GM21526 (cell line): ENCODE results near the gene KANSL1.

Source experiments
- ATAC-seq: cut with Tn5 transposase; IDR thresholded peaks from one replicate; pipeline ENCODE4 v1.9.1; 2021; ENCODE audit warnings: moderate library complexity; ENCODE audit not compliant: unreplicated experiment, low FRiP score

The KANSL1 gene

DNA sequence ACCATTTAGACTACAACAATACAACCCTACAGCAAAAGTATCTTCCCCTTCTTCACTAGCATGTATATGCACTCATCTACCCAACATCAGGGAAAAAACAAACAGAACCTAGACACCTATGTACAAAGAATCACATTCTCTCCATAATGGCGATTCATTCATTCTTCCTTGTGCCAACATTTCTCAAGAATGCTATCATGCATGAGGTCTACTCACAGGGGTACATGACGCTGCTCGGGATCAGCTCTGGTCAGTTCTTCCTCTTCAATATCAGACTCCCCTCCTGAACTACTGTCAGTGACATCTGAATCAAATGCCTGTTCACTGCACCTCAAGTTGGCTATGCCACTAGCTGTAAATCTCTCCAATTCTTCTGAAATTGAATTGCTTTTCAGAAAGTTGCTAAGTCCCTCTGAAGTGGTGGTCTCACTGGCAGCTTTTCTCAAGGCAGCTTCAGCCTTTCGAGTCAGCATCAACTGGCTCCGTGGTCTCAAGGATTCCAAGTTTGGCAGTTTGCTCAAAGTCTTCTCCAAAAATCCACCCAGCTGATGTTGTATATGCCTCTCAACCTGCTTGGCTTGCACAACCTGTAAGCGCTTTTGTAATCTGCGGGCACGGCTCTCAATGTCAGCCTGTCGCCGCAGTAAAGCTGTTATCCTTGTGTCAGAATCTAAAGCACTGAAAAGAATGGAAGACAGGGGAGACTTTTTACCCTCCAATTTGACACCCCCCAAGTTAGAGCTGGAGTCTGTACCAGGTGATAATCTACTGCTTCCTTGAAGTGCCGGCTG, 22.4 kb downstream of the KANSL1 start:
- ATAC-seq, result no peak

DNA sequence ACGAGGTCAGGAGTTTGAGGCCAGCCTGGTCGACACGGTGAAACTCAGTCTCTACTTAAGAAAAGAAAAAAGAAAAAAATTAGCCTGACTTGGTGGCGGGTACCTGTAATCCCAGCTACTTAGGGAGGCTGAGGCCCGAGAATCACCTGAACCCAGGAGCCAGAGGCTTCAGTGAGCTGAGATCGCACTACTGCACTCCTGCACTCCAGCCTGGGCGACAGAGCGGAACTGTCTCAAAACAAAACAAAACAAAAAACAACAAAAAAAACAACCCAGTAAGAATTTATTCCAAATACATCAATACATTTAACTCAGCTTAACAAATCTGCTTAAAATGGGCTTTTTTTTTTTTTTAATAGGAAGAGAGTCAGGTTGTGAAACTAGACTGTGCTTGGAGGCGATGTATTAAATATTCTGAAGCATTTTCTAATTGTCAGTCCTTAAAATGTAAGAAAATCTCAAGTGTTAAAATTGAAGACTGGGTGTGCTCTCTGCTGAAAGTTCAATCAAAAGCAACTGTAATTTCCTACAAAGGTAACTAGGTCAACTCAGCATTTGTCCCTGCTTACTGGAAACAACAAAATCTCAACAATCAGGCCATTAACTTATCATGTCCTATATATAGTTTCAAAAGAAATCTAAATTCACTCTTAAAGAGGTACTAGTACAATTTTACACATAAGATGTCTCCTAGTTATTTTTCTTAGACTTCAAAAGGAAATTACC, 23.2 kb downstream of the KANSL1 start:
- no peak for ATAC-seq

DNA sequence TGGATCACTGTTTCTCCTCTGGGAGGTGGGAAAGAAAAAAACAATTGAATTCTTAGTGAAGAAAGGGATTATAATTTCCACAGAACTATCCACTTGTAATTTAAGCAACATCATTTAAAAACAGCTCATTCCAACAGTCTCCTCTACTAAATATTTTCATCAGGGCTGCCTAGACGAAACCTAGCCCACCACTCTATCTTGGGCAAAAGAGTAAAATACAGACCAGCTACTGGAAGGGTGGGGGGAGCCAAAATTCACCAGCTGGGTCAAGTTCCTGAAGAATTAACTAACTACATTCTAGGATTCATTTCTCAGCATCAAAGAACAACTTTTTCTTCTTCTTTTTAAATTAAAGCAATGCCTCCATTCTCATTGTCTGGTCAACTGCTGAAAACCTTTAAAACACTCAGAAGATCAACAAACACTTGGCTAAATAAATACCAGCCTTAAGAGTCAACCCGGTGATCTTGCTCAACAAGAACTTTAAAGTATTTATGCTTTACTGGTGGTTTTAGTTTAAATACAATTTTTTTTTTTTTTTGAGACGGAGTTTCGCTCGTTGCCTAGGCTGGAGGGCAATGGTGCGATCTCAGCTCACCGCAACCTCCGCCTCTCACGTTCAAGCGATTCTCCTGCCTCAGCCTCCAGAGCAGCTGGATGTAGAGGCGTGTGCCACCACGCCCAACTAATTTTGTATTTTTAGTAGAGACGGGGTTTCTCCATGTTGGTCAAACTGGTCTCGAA, 25.2 kb downstream of the KANSL1 start:
- no peak for ATAC-seq

DNA sequence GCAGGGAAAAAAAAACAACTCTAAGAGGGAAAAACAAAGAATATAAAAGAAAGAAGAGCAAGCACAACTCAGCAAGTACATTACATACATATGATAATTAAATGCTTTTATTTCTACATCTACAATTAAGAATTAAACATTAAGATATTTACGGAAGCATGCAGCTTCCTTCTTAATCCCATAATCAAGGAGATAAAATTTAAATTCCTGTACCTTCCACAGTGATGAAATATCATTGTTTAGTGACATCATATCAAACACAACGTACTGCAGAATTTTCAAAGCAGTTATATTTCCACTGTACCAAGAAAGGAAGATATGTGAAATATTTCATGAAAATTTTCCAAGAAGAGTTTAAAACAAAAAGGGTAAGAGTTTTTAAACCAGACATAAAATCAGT, 26.0 kb downstream of the KANSL1 start:
- no peak for ATAC-seq

DNA sequence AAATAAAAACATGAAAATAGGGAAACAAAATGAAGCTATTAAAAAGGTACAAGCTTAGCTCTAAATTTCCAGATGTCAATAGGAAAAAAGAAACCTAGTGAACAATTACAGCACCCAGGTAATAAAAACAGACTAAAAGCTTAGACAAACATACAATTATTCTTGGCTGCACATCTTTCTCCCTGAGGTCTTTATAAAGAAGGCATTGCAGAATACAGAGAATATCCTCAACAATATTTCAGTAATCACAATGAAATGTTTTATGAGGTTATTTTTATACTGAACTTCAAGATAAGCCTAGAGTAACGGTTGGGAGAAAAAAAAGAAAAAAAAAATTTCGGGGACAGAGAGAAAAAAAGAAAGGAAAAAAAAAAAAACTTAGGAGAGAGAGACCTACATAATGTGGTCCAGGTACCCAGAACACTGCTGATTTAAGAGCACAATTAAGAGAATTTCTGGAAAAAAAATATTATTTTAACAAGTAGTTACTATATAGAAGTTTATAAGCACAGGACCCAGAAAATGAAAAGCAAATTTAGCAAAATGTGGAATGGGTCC, 26.5 kb downstream of the KANSL1 start:
- ATAC-seq, result no peak

DNA sequence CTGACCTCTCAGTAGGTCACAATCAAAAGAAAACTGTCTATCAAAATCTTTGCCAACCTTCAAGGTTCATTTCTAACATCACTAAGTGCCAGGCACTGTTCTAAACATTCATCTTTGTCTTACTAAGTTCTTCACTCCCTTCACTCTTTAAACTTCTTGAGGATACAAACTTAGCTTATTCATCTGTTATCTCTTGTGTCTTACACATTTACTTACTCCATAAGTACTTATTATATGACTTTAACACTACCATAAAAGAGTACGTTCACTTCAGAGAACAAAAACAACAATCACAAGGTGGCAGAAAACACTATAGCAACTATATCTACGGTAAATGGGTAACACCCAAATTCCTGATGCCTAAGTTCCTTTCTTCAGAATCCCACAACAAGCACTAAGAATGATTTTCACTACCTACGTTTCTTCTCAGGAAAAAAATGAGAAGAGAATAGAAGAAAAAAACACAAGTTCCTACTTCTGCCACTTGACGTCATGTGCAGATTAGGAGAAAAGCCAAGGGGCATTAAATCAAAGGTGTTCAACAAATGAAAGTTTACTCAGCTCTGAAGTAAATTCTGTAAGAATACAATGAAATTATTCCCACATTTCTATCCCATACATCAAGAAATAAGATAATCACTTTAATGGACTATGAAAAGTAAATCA, 29.2 kb downstream of the KANSL1 start:
- ATAC-seq, result no peak

DNA sequence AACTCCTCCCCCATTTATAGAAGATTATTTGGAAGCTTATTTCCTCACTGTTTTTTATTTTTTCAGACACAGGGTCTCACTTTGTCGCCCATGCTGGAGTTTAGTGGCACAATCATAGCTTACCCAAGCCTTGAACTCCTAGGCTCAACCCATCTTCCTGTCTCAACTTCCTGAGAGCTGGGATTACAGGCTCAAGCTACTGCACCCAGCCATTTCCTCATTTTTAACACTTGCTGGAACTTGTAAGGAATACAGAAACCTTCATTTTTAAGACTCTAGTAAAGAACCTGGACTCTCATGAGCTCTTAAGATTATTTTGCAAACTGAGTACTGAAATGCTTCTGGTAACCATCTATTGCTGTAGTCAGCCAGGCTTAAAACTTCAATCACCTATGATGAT, 29.9 kb downstream of the KANSL1 start:
- no peak for ATAC-seq

DNA sequence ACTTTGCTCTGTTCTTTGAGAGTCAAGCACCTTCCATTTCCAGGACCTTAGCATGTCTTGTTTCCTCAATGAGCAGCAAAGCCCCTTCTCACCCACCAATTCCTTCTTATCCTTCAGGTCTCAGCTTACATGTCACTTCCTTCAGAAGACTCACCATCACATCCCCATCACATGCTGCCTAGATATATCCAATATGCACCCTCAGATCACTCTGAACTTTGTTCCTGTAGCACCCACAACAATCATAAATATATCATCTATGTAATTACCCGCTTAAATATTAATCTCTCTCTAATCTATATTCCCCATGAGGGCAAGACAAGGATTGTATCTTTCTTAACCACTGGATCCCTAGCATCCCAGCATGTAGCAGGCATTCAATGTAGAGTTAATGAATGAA, 30.4 kb downstream of the KANSL1 start:
- ATAC-seq, result no peak

DNA sequence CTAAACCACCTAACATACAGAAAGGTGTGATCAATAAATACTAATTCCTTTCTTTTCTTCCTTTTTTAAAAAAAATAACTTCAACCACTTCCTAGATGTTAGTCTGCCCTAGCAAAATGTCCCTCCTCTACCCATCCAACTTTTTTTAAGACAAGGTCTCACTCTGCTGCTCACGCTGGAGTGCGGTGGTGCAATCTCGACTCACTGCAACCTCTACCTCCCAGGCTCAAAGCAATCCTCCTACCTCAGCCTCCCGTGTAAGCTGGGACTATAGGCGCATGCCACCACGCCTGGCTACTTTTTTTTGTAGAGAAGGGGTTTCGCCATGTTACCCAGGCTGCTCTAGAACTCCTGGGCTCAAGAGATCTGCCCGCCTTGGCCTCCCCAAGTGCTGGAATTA, 33.1 kb downstream of the KANSL1 start:
- ATAC-seq, result no peak

DNA sequence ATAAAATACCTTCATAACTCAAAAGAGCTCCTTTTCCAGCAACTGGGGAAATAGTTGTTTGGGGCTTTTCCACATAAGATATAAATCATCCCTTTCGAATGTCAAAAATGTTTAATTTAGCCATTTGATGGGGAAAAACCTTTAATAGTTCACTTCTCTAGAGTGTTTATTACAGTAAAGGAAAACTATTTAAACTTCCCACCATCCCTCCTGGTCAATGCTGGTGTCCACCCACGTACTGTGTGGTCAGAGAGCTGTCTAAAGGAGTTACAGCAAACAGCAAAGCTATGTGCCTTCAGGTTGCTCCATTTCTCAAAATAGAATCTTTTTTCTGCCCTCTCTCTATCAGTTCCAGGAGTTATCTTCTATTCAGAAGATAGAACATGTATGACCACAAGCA, 33.5 kb downstream of the KANSL1 start:
- no peak for ATAC-seq

DNA sequence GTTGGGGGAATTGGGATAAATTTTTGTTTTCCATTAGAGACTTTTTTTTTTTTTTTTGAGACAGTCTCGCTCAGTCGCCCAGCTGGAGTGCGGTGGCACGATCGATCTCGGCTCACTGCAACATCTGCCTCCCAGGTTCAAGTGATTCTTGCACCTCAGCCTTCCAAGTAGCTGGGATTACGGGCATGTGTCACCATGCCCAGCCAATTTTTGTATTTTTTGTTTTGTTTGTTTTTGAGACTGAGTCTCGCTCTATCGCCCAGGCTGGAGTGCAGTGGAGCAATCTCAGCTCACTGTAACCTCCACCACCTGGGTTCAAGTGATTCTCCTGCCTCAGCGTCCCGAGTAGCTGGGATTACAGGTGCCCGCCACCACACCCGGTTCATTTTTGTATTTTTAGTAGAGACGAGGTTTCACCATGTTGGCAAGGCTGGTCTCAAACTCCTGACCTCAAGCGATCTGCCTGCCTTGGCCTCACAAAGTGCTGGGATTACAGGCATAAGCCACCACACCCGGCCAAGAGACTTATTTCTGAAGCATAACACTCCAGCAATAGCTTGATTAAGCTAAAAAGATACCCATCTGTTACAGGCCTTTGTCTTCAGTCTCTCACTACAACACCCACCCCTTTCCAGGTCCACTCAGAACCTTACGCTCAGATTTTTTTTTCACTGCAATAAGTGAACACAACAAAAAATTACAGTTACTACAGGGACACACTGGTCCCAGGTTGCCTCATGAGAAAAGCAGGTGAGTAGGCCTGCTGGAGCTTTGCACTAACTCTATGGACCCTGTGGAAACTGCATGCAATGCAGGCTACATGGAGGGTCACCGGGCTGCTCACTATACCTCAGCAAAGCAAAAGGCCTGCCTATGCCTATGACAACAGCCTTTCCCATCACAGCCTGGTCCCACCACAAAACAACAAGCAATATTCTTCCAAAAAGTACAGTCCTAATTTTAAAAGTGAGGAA, 34.6 kb downstream of the KANSL1 start:
- no peak for ATAC-seq

DNA sequence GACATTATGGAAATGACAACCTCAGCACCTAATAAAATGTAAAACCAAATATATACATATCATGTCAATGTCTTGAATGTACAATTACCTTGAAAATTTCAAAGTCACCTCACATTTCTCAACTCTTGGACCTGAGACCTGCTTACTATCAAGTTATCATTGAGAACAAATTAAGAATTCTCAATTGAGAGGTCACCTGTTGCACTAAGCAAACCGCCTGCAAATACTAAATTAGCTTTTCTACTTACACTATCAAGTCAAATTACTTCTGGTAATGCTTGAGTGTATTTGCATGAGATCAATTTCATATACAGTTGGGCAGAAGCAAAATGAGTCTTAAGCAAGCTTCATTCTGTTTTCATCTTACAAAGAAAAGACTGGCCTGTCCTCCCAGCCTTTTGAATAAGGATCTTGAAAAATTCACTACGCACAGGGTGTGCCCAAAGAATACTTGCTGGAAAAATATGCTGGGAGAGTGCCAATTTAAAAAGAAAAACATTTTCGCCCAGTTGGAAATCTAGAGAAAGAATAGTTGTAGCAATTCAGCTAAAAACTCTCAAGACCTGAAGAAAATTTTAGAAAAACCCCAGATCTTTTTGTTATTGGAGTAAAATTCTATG, 35.7 kb downstream of the KANSL1 start:
- ATAC-seq, result no peak

DNA sequence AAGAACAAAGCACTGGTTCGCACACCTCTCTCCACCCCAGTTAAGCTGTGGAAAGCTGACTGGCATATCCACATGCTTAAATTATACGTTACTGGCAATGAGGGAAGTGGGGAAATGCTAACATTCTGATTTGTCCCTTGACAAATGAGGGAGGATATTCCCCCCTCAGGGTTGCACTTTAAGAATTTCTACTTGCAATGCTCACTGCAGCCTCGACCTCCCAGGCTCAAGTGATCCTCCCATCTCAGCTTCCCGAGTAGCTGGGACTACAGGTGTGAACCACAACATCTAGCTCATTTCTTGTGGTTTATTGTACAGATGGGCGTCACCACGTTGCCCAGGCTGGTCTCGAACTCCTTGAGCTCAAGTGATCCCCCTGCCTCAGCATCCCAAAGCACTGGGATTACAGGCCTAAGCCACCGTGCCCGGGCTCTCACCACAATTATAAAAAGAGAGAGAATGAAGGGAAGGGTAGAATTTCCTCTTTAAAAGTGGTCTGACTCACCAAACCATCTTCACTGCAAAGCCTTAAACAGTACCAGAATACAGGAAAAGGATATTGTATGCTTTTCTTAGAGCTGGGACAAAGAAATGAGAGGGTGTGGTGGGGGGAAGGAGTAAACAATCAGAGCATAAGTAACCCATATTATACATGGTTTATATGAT, 38.9 kb downstream of the KANSL1 start:
- ATAC-seq, result no peak

DNA sequence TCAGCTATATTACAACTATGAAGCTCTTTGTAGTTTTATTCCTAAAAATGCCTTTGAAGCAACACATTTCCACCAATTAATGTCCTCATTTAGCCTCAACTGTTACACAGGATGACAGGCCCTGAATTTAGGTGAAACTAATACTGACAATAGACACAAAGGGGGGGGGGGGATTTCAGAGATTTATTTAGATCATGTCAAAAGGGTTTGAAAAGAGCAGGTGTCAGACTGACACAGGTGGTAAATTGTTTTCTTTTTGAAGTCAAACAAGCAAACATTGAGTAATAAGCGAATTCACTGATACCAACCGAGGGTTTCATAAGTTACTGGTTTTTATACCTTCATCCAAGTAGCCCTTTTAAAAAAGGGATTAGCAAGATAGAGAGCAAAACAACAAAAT, 40.8 kb downstream of the KANSL1 start:
- ATAC-seq, result no peak

DNA sequence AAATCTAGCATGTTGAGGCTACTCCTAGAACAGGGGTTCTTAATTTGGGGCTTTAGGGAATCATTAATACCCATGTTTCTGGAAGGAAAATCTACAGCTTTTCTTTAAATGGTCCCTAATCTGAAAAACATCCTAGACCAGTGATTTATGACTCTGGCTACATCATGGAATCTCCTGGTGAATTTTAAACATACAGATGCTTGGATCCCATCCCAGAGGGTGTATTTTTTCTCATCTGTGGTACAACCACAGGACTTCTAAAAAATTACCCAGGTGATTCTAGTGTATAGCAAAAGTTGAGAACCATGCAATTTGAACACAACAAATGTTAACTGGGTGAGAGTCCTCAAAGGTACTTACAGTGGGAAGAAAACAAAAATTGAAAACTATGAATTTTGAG, 41.5 kb downstream of the KANSL1 start:
- ATAC-seq, result no peak

DNA sequence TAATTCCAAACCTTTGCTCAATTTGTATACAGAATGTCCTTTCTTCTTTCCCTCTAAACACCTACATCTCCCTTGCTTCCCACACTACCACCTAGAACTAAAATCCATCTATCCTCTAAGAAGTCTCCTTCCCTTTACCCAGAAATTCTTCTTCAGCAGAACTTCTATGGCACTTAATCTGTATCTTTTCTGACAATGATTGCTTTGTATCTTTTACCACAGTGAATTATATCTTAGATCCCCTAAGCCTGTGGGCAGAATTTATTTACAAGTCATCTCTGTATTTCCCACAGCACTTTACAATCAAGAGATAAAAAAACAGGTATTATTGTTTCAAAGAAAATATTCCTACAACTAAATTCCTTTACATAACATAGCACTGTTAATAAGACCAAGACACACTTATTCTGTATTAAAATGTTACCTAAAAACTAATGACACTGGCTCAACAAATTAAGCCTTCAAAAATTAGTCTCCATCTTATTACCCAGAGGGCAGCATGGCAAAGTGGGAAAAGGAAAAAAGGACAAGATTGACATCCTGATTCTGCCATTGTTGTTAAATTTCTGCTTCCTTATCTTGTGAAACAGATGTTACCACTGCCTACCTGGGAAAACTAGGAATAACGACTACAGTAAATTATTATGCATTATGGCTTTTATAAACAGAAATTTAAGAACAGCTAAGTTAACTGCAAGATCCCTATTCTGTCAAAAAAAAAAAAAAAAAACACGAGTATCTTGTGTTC, 42.8 kb downstream of the KANSL1 start:
- no peak for ATAC-seq

DNA sequence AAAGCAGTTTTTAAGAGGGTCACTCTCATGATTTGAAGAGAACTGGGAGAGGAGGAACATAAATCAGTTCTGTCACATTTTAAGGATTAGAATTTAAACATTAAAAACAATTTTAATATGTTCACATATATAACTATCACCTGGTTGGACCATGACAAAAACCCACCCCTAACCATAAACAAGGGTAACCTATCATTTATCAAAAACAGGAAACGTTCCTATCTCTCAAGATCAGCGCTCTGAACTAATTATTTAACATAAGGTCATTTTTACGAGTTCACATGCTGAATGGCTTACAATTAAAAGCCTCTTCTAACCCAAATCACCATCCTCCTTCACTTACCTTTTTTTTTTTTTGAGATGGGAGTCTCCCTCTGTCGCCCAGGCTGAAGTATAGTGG, 45.0 kb downstream of the KANSL1 start:
- no peak for ATAC-seq

DNA sequence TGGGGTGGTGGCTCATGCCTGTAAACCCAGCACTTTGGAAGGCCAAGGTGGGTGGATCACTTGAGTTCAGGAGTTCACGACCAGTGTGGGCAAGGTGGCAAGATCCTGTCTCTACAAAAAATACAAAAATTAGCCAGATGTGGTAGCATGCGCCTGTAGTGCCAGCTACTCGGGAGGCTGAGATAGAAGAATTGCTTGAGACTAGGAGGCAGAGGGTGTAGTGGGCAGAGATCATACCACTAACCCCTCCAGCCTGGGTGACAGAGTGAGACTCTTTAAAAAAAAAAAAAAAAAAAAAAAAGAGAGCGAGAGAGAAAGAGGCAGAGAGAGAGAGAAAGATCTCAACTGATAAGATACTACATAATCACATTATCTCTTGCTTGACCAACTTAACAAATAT, 45.9 kb downstream of the KANSL1 start:
- no peak for ATAC-seq
